CD4-positive, alpha-beta T cell treated with Interleukin-2 at 100 ng/mL for 4 hours (primary cell): ENCODE measurements around the gene IL13.

Source experiments
- DNase-seq: peaks from one replicate; pipeline ENCODE4 v3.0.0-alpha.2; 2020; ENCODE audit warnings: low spot score

IL13 gene

GRCh38 chr5:132655821-132656773 is 1.9 kb upstream of the IL13 start:
- peak; percentile 24 for DNase-seq

GRCh38 chr5:132656774-132657355 is 1.1 kb upstream of the IL13 start:
- no peak for DNase-seq

- DNase-seq: no peak
Measured at GRCh38 chr5:132658381-132659302, 669 bp downstream of the IL13 start.

- DNase-seq: no peak
Measured at GRCh38 chr5:132659598-132660493, 1.9 kb downstream of the IL13 start.

GRCh38 chr5:132661231-132662003 is 3.4 kb downstream of the IL13 start:
- DNase-seq: no peak

GRCh38 chr5:132662004-132662401 is 4.0 kb downstream of the IL13 start:
- DNase-seq: no peak

- peak; percentile 27 for DNase-seq
Measured at GRCh38 chr5:132662925-132663770, 5.2 kb downstream of the IL13 start.

GRCh38 chr5:132663771-132664695 is 6.1 kb downstream of the IL13 start:
- peak; percentile 15 for DNase-seq

- no peak for DNase-seq
Measured at GRCh38 chr5:132664696-132665209, 6.8 kb downstream of the IL13 start.

GRCh38 chr5:132665574-132666080 is 7.7 kb downstream of the IL13 start:
- no peak for DNase-seq

- DNase-seq: no peak
Measured at GRCh38 chr5:132666310-132667123, 8.5 kb downstream of the IL13 start.

- DNase-seq: no peak
Measured at GRCh38 chr5:132667309-132667708, 9.3 kb downstream of the IL13 start.

- no peak for DNase-seq
Measured at GRCh38 chr5:132667761-132668705, 10.1 kb downstream of the IL13 start.

- no peak for DNase-seq
Measured at GRCh38 chr5:132668706-132669454, 10.9 kb downstream of the IL13 start.

GRCh38 chr5:132669455-132669820 is 11.5 kb downstream of the IL13 start:
- no peak for DNase-seq
